ENCODE data around the gene CD96. TPM values are rescaled to one million over a fixed set of nuclear protein-coding genes. Genes with fewer than 3 reads are reported as not detected.

CD96 gene, protein sequence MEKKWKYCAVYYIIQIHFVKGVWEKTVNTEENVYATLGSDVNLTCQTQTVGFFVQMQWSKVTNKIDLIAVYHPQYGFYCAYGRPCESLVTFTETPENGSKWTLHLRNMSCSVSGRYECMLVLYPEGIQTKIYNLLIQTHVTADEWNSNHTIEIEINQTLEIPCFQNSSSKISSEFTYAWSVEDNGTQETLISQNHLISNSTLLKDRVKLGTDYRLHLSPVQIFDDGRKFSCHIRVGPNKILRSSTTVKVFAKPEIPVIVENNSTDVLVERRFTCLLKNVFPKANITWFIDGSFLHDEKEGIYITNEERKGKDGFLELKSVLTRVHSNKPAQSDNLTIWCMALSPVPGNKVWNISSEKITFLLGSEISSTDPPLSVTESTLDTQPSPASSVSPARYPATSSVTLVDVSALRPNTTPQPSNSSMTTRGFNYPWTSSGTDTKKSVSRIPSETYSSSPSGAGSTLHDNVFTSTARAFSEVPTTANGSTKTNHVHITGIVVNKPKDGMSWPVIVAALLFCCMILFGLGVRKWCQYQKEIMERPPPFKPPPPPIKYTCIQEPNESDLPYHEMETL
- polyA plus RNA-seq (not detected in 2 replicates), polyA minus RNA-seq (not detected in 2 replicates)

DNA sequence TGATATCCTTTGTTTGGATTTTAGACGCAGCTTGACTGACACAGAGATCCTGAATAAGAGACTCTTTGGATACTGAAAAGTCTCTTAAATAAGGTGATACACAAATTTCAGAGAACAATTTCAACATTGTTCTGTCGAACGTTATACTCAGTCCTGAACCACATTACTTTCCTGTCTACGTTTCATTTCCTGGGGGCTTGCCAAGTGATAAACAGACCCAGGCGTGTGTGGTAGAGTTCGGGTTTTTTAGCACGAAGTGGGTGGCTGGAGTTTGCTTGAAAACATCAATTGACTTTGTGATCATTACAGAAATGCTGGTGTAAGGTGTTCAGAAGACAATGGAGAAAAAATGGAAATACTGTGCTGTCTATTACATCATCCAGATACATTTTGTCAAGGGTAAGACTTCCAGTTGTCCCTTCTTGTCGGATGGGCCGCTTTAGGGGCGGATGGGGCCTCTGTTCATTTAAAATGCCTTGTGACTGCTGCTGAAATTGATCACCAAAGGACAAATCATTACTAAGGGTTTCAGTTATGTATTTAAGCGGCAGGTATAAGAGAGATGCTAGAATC, at the start of gene CD96:
CD96 (plus strand) TSS at position 287 of the 573 bp plus-strand sequence; CDS start at position 339, 52 bp downstream.
- Histone ChIP-seq H4K20me1 (ENCODE audit: insufficient read depth) (no peaks in the 10 kb centered on the region), H3K27ac (ENCODE audit: low read length) (no peak within 1 kb of the TSS), H3K36me3 (ENCODE audit: insufficient read depth, low read length) (no peaks in the 10 kb centered on the region), H3K4me3 (ENCODE audit: low read length) (no peak within 1 kb of the TSS), H3K9me3 (ENCODE audit: low read length) (no peaks in the 10 kb centered on the region), H3K4me2 (ENCODE audit: low read length) (no peak within 1 kb of the TSS), H3K79me2 (replicated peaks; ENCODE audit: insufficient read depth, low read length) (no peaks in the 10 kb centered on the region), H3F3A (ENCODE audit: insufficient read depth, low read length, poor library complexity, severe bottlenecking) (no peaks in the 10 kb centered on the region), H3K9me2 (ENCODE audit: insufficient read depth, low read length) (no peaks in the 10 kb centered on the region), H3K27me3 (ENCODE audit: insufficient read depth, low read depth, low read length) (no peaks in the 10 kb centered on the region), H2AFZ (ENCODE audit: low read depth, low read length) (no peak within 1 kb of the TSS), H3K9ac (ENCODE audit: low read length) (no peak within 1 kb of the TSS)
- no peak for TF ChIP-seq TAF1 (IDR thresholded peaks at IDR 0.05; ENCODE audit: low read depth)
- TF ChIP-seq, protein P1, sequence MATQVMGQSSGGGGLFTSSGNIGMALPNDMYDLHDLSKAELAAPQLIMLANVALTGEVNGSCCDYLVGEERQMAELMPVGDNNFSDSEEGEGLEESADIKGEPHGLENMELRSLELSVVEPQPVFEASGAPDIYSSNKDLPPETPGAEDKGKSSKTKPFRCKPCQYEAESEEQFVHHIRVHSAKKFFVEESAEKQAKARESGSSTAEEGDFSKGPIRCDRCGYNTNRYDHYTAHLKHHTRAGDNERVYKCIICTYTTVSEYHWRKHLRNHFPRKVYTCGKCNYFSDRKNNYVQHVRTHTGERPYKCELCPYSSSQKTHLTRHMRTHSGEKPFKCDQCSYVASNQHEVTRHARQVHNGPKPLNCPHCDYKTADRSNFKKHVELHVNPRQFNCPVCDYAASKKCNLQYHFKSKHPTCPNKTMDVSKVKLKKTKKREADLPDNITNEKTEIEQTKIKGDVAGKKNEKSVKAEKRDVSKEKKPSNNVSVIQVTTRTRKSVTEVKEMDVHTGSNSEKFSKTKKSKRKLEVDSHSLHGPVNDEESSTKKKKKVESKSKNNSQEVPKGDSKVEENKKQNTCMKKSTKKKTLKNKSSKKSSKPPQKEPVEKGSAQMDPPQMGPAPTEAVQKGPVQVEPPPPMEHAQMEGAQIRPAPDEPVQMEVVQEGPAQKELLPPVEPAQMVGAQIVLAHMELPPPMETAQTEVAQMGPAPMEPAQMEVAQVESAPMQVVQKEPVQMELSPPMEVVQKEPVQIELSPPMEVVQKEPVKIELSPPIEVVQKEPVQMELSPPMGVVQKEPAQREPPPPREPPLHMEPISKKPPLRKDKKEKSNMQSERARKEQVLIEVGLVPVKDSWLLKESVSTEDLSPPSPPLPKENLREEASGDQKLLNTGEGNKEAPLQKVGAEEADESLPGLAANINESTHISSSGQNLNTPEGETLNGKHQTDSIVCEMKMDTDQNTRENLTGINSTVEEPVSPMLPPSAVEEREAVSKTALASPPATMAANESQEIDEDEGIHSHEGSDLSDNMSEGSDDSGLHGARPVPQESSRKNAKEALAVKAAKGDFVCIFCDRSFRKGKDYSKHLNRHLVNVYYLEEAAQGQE (IDR thresholded peaks at IDR 0.05; ENCODE audit: borderline replicate concordance), result no peak
- TF ChIP-seq MXI1 (conservative IDR thresholded peaks at IDR 0.05; ENCODE audit: poor library complexity, severe bottlenecking), result no peak
- TF ChIP-seq RAD21 (conservative IDR thresholded peaks at IDR 0.05), result no peak
- TF ChIP-seq SMC3 (conservative IDR thresholded peaks at IDR 0.05; ENCODE audit: poor library complexity), result no peak
- no peak for TF ChIP-seq POLR2AphosphoS5 (IDR thresholded peaks at IDR 0.05)
- no peak for TF ChIP-seq EP300 (conservative IDR thresholded peaks at IDR 0.05; ENCODE audit: poor library complexity, severe bottlenecking)

GRCh38 chr3:111493276-111493675, 48.7 kb upstream of the CD96 start:
- Histone ChIP-seq H2AFZ (ENCODE audit: low read depth, low read length) (no peak overlapping the region), H3K27ac (ENCODE audit: low read length) (no peak overlapping the region), H3K36me3 (ENCODE audit: insufficient read depth, low read length) (no peaks in the 10 kb centered on the region), H3K4me3 (ENCODE audit: low read length) (no peak overlapping the region), H3K4me2 (ENCODE audit: low read length) (no peak overlapping the region), H3K27me3 (ENCODE audit: insufficient read depth, low read depth, low read length) (no peaks in the 10 kb centered on the region), H3K9me2 (ENCODE audit: insufficient read depth, low read length) (no peaks in the 10 kb centered on the region), H3K9ac (ENCODE audit: low read length) (no peak overlapping the region), H3K79me2 (replicated peaks; ENCODE audit: insufficient read depth, low read length) (no peaks in the 10 kb centered on the region), H3K9me3 (ENCODE audit: low read length) (no peaks in the 10 kb centered on the region), H4K20me1 (ENCODE audit: insufficient read depth) (no peaks in the 10 kb centered on the region), H3F3A (ENCODE audit: insufficient read depth, low read length, poor library complexity, severe bottlenecking) (no peaks in the 10 kb centered on the region)
- TF ChIP-seq TAF1 (IDR thresholded peaks at IDR 0.05; ENCODE audit: low read depth) (no peak), MXI1 (conservative IDR thresholded peaks at IDR 0.05; ENCODE audit: poor library complexity, severe bottlenecking) (no peak), SMC3 (conservative IDR thresholded peaks at IDR 0.05; ENCODE audit: poor library complexity) (no peak), RAD21 (conservative IDR thresholded peaks at IDR 0.05) (no peak), EZH2 (IDR thresholded peaks at IDR 0.05; ENCODE audit: borderline replicate concordance, insufficient read depth, low read length, poor library complexity, severe bottlenecking) (no peak), EP300 (conservative IDR thresholded peaks at IDR 0.05; ENCODE audit: poor library complexity, severe bottlenecking) (no peak), POLR2AphosphoS5 (IDR thresholded peaks at IDR 0.05) (no peak)
- TF ChIP-seq, protein P2, sequence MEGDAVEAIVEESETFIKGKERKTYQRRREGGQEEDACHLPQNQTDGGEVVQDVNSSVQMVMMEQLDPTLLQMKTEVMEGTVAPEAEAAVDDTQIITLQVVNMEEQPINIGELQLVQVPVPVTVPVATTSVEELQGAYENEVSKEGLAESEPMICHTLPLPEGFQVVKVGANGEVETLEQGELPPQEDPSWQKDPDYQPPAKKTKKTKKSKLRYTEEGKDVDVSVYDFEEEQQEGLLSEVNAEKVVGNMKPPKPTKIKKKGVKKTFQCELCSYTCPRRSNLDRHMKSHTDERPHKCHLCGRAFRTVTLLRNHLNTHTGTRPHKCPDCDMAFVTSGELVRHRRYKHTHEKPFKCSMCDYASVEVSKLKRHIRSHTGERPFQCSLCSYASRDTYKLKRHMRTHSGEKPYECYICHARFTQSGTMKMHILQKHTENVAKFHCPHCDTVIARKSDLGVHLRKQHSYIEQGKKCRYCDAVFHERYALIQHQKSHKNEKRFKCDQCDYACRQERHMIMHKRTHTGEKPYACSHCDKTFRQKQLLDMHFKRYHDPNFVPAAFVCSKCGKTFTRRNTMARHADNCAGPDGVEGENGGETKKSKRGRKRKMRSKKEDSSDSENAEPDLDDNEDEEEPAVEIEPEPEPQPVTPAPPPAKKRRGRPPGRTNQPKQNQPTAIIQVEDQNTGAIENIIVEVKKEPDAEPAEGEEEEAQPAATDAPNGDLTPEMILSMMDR (IDR thresholded peaks at IDR 0.05; ENCODE audit: poor library complexity, severe bottlenecking), result no peak
- TF ChIP-seq, protein P1 (IDR thresholded peaks at IDR 0.05; ENCODE audit: borderline replicate concordance), result no peak
